DND-41 (cell line): Measurements from ENCODE around the gene CD320.

ENCODE experiments used
- ATAC-seq: fragments of 200-7000 bp; cut with Tn5 transposase; 3 replicates; pipeline ENCODE4 v1.9.1; 2021; ENCODE audit warnings: low read depth; ENCODE audit not compliant: insufficient read depth
- DNase-seq: peaks from one replicate; pipeline ENCODE4 v3.0.0-alpha.2; 2020
- H2AFZ ChIP-seq: 2 replicates; pipeline ENCODE4 v1.6.0; 2012; ENCODE audit warnings: low read depth, low read length
- H3K27ac ChIP-seq: 2 replicates; pipeline ENCODE4 v1.5.1; 2012; ENCODE audit warnings: low read length, inconsistent platforms
- H3K27me3 ChIP-seq: fragments of 200-600 bp; sonication (generic); 2 replicates; pipeline ENCODE4 v1.6.0; 2012; ENCODE audit warnings: low read length, mild to moderate bottlenecking, inconsistent platforms; ENCODE audit not compliant: insufficient read depth, poor library complexity
- H3K36me3 ChIP-seq: 2 replicates; pipeline ENCODE4 v1.5.1; 2012; ENCODE audit warnings: low read length, inconsistent platforms; ENCODE audit not compliant: insufficient read depth
- H3K4me1 ChIP-seq: 2 replicates; pipeline ENCODE4 v1.5.1; 2012; ENCODE audit warnings: mild to moderate bottlenecking, low read length; ENCODE audit not compliant: insufficient read depth
- H3K4me2 ChIP-seq: 2 replicates; pipeline ENCODE4 v1.6.0; 2012; ENCODE audit warnings: mild to moderate bottlenecking, moderate library complexity, low read length, inconsistent platforms; ENCODE audit not compliant: insufficient read depth
- H3K4me3 ChIP-seq, 2 experiments: fragments of 200-600 bp in 1 of 2; shearing (Covaris generic) in 1 of 2; 2 replicates each; pipeline ENCODE4 v1.5.1; 2012 to 2016; ENCODE audit warnings: inconsistent platforms in 2 of 2, low read length in 2 of 2, mild to moderate bottlenecking in 2 of 2, low read depth in 1 of 2, moderate library complexity in 1 of 2
- H3K79me2 ChIP-seq: 2 replicates; pipeline ENCODE4 v1.6.0; 2012; ENCODE audit warnings: low read length, inconsistent platforms; ENCODE audit not compliant: insufficient read depth
- H3K9ac ChIP-seq: 2 replicates; pipeline ENCODE4 v1.6.0; 2012; ENCODE audit warnings: low read depth, mild to moderate bottlenecking, inconsistent platforms, low read length, moderate library complexity
- H3K9me3 ChIP-seq: 2 replicates; pipeline ENCODE4 v1.5.1; 2012; ENCODE audit warnings: low read length, moderate library complexity, mild to moderate bottlenecking, inconsistent platforms; ENCODE audit not compliant: insufficient read depth, severe bottlenecking
- H4K20me1 ChIP-seq: 2 replicates; pipeline ENCODE4 v1.6.0; 2012; ENCODE audit warnings: low read length; ENCODE audit not compliant: insufficient read depth
- EZH2 ChIP-seq: IDR thresholded peaks from 3 replicates; pipeline ENCODE4 v1.6.1; 2012; ENCODE audit warnings: borderline replicate concordance, low read depth, mild to moderate bottlenecking, moderate library complexity, low read length, inconsistent platforms; ENCODE audit not compliant: severe bottlenecking
- TF ChIP-seq, protein P1 (sequence below): IDR thresholded peaks from 2 replicates; pipeline ENCODE4 v1.5.1; 2012; ENCODE audit warnings: borderline replicate concordance, low read length, moderate library complexity, mild to moderate bottlenecking; ENCODE audit not compliant: poor library complexity, severe bottlenecking; ENCODE audit errors: extremely low read depth

CD320 gene

DNA sequence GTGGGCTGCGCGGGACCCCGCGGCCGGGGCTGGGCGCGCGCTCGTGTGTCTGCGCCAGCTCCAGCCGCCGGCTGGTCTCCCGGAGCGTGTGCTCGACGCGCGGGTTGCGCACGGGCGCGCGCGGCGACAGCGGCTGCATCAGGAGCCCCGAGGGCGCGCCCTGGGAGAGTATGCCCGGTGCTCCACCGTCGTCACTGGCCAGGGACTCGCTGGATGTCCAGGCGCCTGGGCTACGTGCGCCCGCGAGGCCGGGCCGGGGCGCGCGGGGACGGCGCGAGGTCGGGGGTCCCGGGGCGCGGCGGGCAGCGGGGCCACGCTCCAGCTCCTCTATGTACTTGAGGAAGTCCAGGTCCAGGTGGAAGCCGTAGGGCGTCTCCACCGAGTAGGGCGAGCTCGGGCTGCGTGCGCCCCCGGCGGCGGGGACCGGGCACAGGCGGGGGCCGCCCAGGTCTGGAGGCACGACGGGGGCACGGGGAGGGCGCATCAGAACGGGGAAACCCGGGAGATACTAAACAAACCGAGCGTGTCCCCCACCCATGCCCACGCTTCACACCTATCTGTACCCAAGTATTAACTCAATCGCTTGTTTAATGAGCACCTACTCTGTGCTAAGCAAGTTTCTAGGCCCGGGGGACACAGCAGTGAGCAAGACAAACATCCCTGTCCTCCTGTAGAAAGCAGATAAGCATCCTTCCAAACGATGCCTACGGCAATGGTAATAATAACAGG lies 27.3 kb upstream of the CD320 start:
- Histone ChIP-seq H3K9ac (no peak overlapping the region), H3K27me3 (no peaks in the 10 kb centered on the region), H2AFZ (no peak overlapping the region), H3K4me3 (no peak overlapping the region), H4K20me1 (no peaks in the 10 kb centered on the region), H3K79me2 (no peaks in the 10 kb centered on the region), H3K9me3 (no peaks in the 10 kb centered on the region), H3K4me1 (no peaks in the 10 kb centered on the region), H3K4me2 (no peak overlapping the region), H3K27ac (no peak overlapping the region), H3K36me3 (no peaks in the 10 kb centered on the region)
- ATAC-seq (no peak), DNase-seq (no peak)
- TF ChIP-seq, protein P1, sequence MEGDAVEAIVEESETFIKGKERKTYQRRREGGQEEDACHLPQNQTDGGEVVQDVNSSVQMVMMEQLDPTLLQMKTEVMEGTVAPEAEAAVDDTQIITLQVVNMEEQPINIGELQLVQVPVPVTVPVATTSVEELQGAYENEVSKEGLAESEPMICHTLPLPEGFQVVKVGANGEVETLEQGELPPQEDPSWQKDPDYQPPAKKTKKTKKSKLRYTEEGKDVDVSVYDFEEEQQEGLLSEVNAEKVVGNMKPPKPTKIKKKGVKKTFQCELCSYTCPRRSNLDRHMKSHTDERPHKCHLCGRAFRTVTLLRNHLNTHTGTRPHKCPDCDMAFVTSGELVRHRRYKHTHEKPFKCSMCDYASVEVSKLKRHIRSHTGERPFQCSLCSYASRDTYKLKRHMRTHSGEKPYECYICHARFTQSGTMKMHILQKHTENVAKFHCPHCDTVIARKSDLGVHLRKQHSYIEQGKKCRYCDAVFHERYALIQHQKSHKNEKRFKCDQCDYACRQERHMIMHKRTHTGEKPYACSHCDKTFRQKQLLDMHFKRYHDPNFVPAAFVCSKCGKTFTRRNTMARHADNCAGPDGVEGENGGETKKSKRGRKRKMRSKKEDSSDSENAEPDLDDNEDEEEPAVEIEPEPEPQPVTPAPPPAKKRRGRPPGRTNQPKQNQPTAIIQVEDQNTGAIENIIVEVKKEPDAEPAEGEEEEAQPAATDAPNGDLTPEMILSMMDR: no peak
- no peak for TF ChIP-seq EZH2

DNA sequence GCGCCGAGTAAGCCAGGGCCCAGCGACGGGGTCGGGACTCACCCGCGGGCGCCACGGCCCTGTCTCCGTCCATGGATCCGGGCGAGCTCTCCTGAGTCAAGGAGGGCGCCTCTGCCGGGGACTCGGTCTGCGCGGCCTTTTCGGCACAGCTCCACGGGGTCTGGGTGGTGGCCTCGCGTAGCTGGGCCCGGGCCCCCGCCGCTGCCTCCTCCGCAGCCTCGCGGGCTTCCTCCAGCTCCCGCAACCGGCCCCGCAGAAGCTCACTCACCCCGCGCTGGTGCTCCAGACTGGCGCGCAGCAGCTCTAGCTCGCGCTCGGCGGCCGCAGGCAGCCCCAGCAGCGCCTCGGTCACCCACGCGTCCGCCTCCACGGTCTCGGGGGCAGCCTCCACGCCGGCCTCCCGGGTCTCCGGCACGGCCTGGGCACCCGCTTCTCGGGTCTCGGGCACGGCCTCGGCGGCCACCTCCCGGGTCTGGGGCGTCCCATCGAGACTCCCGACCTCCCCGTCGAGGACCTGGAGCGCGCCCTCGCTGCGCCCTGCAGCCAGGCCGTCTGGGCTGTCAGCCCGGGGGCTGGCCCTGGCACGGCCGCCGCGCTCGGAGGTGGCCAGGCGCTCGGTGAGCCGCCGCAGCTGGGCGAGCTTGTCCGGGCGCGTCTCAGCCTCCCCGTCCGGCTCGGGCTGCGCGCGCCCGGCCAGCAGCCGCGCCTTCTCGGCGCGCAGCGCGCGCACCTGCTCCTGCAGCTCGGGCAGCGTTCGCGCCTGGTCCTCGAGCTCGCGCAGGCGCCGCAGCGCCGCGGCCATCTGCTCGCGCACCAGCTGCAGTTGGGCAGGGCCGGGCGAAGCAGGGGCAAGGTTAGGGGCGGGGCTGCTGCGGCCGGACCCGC lies 26.5 kb upstream of the CD320 start:
- H3K79me2 ChIP-seq: no peaks in the 10 kb centered on the region
- H3K9me3 ChIP-seq: no peaks in the 10 kb centered on the region
- no peak overlapping the region for H3K27ac ChIP-seq
- TF ChIP-seq, protein P1: no peak
- TF ChIP-seq EZH2: no peak
- no peaks in the 10 kb centered on the region for H3K36me3 ChIP-seq
- no peak overlapping the region for H3K4me2 ChIP-seq
- H3K27me3 ChIP-seq: no peaks in the 10 kb centered on the region
- H3K4me3 ChIP-seq: no peak overlapping the region
- no peak overlapping the region for H2AFZ ChIP-seq
- H3K4me1 ChIP-seq: no peaks in the 10 kb centered on the region
- no peak overlapping the region for H3K9ac ChIP-seq
- no peaks in the 10 kb centered on the region for H4K20me1 ChIP-seq
- DNase-seq (no peak), ATAC-seq (no peak)

DNA sequence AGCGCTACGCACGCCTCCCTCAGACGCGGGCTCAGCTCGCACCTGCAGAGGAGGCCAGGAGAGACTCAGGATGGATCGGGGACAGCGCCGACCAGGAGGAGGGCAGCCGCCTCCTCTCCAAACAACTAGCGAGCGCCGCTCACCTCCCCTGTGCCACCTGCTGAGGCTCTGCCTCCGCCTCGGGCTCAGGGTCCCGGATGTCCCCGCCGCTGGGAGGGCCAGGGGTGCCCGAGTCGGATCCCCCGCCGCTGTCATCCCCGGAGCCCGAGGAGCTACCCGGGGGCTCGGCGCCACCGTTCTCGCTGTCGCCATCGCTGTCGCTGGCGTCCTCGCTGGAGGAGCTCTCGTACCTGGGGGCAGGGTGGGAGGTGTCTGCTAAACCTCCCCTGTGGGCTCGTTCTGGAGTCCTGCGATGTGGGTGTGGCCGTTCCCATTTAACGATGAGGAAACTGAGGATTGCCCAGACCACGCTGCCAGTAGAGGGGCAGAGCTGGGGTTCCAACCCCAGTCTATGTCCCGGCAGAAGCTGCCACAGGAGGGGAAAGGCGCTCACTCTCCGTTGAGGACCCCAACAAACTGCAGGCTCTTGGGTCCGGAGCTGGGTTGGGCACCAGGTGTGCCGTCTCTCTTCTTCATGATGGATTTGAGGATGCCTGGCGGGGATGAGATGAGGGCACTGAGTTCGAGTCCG lies 25.8 kb upstream of the CD320 start:
- Histone ChIP-seq H3K27me3 (no peaks in the 10 kb centered on the region), H3K4me3 (no peak overlapping the region), H2AFZ (no peak overlapping the region), H3K4me1 (no peaks in the 10 kb centered on the region), H3K79me2 (no peaks in the 10 kb centered on the region), H3K27ac (no peak overlapping the region), H3K36me3 (no peaks in the 10 kb centered on the region), H3K9me3 (no peaks in the 10 kb centered on the region), H3K9ac (no peak overlapping the region), H3K4me2 (no peak overlapping the region), H4K20me1 (no peaks in the 10 kb centered on the region)
- DNase-seq (no peak), ATAC-seq (no peak)
- TF ChIP-seq, protein P1: no peak
